CD14-positive monocyte (primary cell): ENCODE data around the gene PPP1R3C. TPM values are rescaled to one million over a fixed set of nuclear protein-coding genes. Genes with fewer than 3 reads are reported as not detected.

ENCODE experiments used
- DNase-seq, 3 donors: peaks; one replicate each; pipeline ENCODE4 v3.0.0-alpha.2; 2011 to 2022
- H2AFZ ChIP-seq: 2 replicates; pipeline ENCODE4 v1.6.0; 2012; ENCODE audit warnings: mild to moderate bottlenecking, low read depth, low read length, inconsistent platforms; ENCODE audit not compliant: insufficient read depth, poor library complexity, severe bottlenecking
- H3K27ac ChIP-seq, 2 donors: 1 replicate in 1 of 2; 2 replicates in 1 of 2; pipeline ENCODE4 v1.5.1; 2012 to 2013; ENCODE audit warnings: low read length in 2 of 2, control low read depth in 1 of 2, inconsistent platforms in 1 of 2, low read depth in 1 of 2, mild to moderate bottlenecking in 1 of 2
- H3K27me3 ChIP-seq, 2 donors: one replicate each; pipeline versions ENCODE4 v1.6.0 to v1.6.1; 2011 to 2013; ENCODE audit warnings: low read length in 2 of 2; ENCODE audit not compliant: control insufficient read depth in 2 of 2, insufficient read depth in 2 of 2
- H3K36me3 ChIP-seq, 2 donors: replicated peaks in 1 of 2; 1 replicate in 1 of 2; 2 replicates in 1 of 2; pipeline versions ENCODE4 v1.5.1 to v1.6.1; 2012 to 2013; ENCODE audit warnings: low read length in 2 of 2, control low read depth in 1 of 2, inconsistent platforms in 1 of 2, mild to moderate bottlenecking in 1 of 2; ENCODE audit not compliant: insufficient read depth in 2 of 2, control insufficient read depth in 1 of 2
- H3K4me1 ChIP-seq, 2 donors: 1 replicate in 1 of 2; 2 replicates in 1 of 2; pipeline versions ENCODE4 v1.5.1 to v1.6.1; 2012 to 2013; ENCODE audit warnings: low read length in 2 of 2, control low read depth in 1 of 2, inconsistent platforms in 1 of 2, mild to moderate bottlenecking in 1 of 2, moderate library complexity in 1 of 2; ENCODE audit not compliant: insufficient read depth in 2 of 2, control insufficient read depth in 1 of 2
- H3K4me2 ChIP-seq: replicated peaks from 2 replicates; pipeline ENCODE3; 2012; ENCODE audit warnings: low read length, moderate library complexity, mild to moderate bottlenecking; ENCODE audit not compliant: poor library complexity, severe bottlenecking; ENCODE audit errors: extremely low read depth
- H3K4me3 ChIP-seq, 3 experiments: fragments of 200-600 bp in 1 of 3; sonication (generic) in 1 of 3; replicated peaks in 1 of 3; 1 replicate in 2 of 3; 2 replicates in 1 of 3; pipeline ENCODE4 v1.5.1; 2011 to 2013; ENCODE audit warnings: low read length in 3 of 3, mild to moderate bottlenecking in 3 of 3, control low read depth in 2 of 3, low read depth in 2 of 3, inconsistent platforms in 1 of 3, moderate library complexity in 1 of 3
- H3K79me2 ChIP-seq: 2 replicates; pipeline ENCODE4 v1.6.0; 2012; ENCODE audit warnings: mild to moderate bottlenecking, control low read depth, inconsistent platforms, low read length, moderate library complexity; ENCODE audit not compliant: insufficient read depth
- H3K9ac ChIP-seq: 2 replicates; pipeline ENCODE4 v1.6.0; 2017; ENCODE audit warnings: low read length, mild to moderate bottlenecking; ENCODE audit not compliant: insufficient read depth, poor library complexity, severe bottlenecking
- H3K9me3 ChIP-seq, 2 donors: replicated peaks in 1 of 2; 1 replicate in 1 of 2; 2 replicates in 1 of 2; pipeline versions ENCODE4 v1.5.1 to v1.6.1; 2012 to 2013; ENCODE audit warnings: low read length in 2 of 2, control low read depth in 1 of 2; ENCODE audit not compliant: control insufficient read depth in 1 of 2, insufficient read depth in 1 of 2
- H4K20me1 ChIP-seq: 2 replicates; pipeline ENCODE4 v1.6.0; 2012; ENCODE audit warnings: mild to moderate bottlenecking, low read length, control low read depth, moderate library complexity; ENCODE audit not compliant: insufficient read depth
- H3K27ac Mint-ChIP-seq, 7 donors: one replicate each; pipeline ENCODE4 v1.8.0; 2020; ENCODE audit warnings: mild to moderate bottlenecking in 7 of 7, mixed read lengths in 7 of 7, moderate library complexity in 6 of 7, inconsistent platforms in 2 of 7
- H3K27me3 Mint-ChIP-seq, 3 donors: one replicate each; pipeline ENCODE4 v1.8.0; 2021 to 2022; ENCODE audit warnings: low read depth in 3 of 3, mild to moderate bottlenecking in 3 of 3, mixed read lengths in 3 of 3, moderate library complexity in 3 of 3, inconsistent platforms in 1 of 3
- H3K36me3 Mint-ChIP-seq, 2 donors: one replicate each; pipeline ENCODE4 v1.8.0; 2020; ENCODE audit warnings: mixed read lengths in 2 of 2, inconsistent platforms in 1 of 2, mild to moderate bottlenecking in 1 of 2
- H3K4me1 Mint-ChIP-seq: one replicate; pipeline ENCODE4 v1.8.0; 2020; ENCODE audit warnings: mild to moderate bottlenecking, mixed read lengths
- H3K4me3 Mint-ChIP-seq, 2 donors: one replicate each; pipeline ENCODE4 v1.8.0; 2020; ENCODE audit warnings: mild to moderate bottlenecking in 2 of 2, mixed read lengths in 2 of 2, moderate library complexity in 1 of 2
- H3K9me3 Mint-ChIP-seq, 7 donors: one replicate each; pipeline ENCODE4 v1.8.0; 2020 to 2022; ENCODE audit warnings: mixed read lengths in 7 of 7, mild to moderate bottlenecking in 6 of 7, moderate library complexity in 6 of 7, inconsistent platforms in 2 of 7
- WGBS: methylation state at CpG from one replicate; pipeline ENCODE4 v1.1.5; 2013; ENCODE audit warnings: missing lambda C conversion rate; ENCODE audit not compliant: insufficient coverage; 5-methylcytosine and 5-hydroxymethylcytosine counted together
- intact Hi-C, 2 donors: fragments of 100-400 bp; cut with micrococcal nuclease; formaldehyde crosslinking; loops; one replicate each; pipeline versions ENCODE4 v1.15.0 to v1.15.1; 2023
- polyA plus RNA-seq, 3 donors: library from polyadenylated mRNA; depleted of rRNA in 1 of 3; unstranded in 2 of 3; stranded (reverse) in 1 of 3; fragments of 300-500 nt in 2 of 3; fragments of >200 nt in 1 of 3; fragmentation: Illumina TruSeq in 2 of 3; gene quantifications; 1 replicate in 2 of 3; 2 replicates in 1 of 3; pipeline ENCODE4 v1.2.3, GENCODE V29; 2012 to 2021
- TF ChIP-seq, protein P1 (sequence below): fragments of 200-600 bp; IDR thresholded peaks from one replicate; pipeline ENCODE4 v1.8.0; 2022; ENCODE audit warnings: antibody characterized with exemption, mild to moderate bottlenecking

PPP1R3C gene
- polyA plus RNA-seq, 3 donors: not detected

DNA sequence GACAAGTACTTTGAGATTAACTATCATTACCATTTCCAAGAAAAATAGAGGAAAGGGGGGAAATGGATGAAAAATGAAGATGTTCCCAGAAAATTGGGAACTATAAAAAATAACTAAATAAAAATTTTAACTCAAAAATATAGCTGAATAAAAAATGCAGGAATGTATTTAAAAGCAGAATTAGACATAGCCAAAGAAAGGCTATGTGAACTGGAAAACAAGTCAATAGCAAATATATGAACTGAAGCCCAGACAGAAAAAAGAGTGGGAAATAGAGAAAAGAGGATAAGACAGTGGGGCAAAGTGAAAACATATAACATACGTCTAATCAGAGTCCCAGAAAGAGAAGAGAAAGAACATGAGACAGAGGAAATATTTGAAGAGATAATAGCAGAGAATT is 10.3 kb downstream of the PPP1R3C start:
- no peak overlapping the region for H3K27ac Mint-ChIP-seq
- no peak overlapping the region for H3K4me3 Mint-ChIP-seq
- no peak overlapping the region for H3K27ac ChIP-seq
- no peaks in the 10 kb centered on the region for H3K79me2 ChIP-seq
- H2AFZ ChIP-seq: no peak overlapping the region
- no peaks in the 10 kb centered on the region for H3K4me1 ChIP-seq
- H3K27me3 ChIP-seq: no peaks in the 10 kb centered on the region
- no CpG with 5 or more reads among the region's 1 CpG for WGBS
- H3K36me3 ChIP-seq: no peaks in the 10 kb centered on the region
- H3K4me2 ChIP-seq: no peak overlapping the region
- H3K36me3 Mint-ChIP-seq: no peaks in the 10 kb centered on the region
- H3K9me3 ChIP-seq: peaks cover 0 to 3% of the 10 kb centered on the region in 2 donors
- no peaks in the 10 kb centered on the region for H3K4me1 Mint-ChIP-seq
- H3K27me3 Mint-ChIP-seq: peaks cover 0 to 5% (median 0%) of the 10 kb centered on the region in 3 donors
- intact Hi-C loops: no loop called here
- H3K4me3 ChIP-seq: no peak overlapping the region
- TF ChIP-seq, protein P1, sequence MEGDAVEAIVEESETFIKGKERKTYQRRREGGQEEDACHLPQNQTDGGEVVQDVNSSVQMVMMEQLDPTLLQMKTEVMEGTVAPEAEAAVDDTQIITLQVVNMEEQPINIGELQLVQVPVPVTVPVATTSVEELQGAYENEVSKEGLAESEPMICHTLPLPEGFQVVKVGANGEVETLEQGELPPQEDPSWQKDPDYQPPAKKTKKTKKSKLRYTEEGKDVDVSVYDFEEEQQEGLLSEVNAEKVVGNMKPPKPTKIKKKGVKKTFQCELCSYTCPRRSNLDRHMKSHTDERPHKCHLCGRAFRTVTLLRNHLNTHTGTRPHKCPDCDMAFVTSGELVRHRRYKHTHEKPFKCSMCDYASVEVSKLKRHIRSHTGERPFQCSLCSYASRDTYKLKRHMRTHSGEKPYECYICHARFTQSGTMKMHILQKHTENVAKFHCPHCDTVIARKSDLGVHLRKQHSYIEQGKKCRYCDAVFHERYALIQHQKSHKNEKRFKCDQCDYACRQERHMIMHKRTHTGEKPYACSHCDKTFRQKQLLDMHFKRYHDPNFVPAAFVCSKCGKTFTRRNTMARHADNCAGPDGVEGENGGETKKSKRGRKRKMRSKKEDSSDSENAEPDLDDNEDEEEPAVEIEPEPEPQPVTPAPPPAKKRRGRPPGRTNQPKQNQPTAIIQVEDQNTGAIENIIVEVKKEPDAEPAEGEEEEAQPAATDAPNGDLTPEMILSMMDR: no peak
- no peak for DNase-seq
- no peak overlapping the region for H3K9ac ChIP-seq
- no peaks in the 10 kb centered on the region for H4K20me1 ChIP-seq
- peaks cover 0 to 8% (median 4%) of the 10 kb centered on the region in 7 donors for H3K9me3 Mint-ChIP-seq

DNA sequence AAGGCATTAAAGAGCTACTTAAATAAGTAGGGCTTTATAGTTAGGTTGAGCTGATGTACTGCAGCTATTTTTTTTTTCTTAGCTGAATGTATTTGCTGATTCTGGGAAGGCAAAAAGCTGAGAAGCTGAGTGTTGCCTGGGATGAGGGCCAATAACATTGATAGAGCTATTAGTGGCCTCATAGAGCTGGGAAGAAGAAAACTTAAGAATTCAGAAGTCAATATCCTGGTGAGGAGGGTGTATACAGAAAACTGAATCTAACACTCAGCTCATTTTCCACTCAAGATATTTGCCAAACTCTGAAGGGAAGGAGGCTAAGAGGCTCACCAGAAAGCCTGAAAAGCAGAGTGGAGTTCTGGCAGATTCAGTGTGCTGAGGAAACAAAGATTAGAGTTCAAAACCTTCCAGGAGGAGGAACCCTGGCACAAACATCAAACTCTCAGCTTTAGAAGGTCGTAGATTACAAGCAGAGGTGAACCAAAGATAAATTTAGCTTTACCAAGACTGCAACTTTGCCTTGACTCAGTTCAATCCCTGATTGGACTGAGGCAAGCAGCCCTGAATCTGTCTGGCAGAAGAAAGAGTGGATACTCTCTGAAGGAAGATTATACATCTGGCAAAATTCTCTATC is 11.3 kb downstream of the PPP1R3C start:
- H3K36me3 Mint-ChIP-seq: no peaks in the 10 kb centered on the region
- Histone ChIP-seq H3K79me2 (no peaks in the 10 kb centered on the region), H3K4me2 (no peak overlapping the region), H3K9ac (no peak overlapping the region), H3K27me3 (no peaks in the 10 kb centered on the region), H3K27ac (no peak overlapping the region), H3K9me3 (peaks cover 0 to 3% of the 10 kb centered on the region in 2 donors), H3K4me1 (no peaks in the 10 kb centered on the region), H3K36me3 (no peaks in the 10 kb centered on the region), H2AFZ (no peak overlapping the region), H4K20me1 (no peaks in the 10 kb centered on the region), H3K4me3 (no peak overlapping the region)
- H3K4me1 Mint-ChIP-seq: no peaks in the 10 kb centered on the region
- TF ChIP-seq, protein P1: no peak
- intact Hi-C loops: no loop called here
- peaks cover 0 to 4% (median 1%) of the 10 kb centered on the region in 3 donors for H3K27me3 Mint-ChIP-seq
- H3K27ac Mint-ChIP-seq: no peak overlapping the region
- no peak overlapping the region for H3K4me3 Mint-ChIP-seq
- whole genome bisulfite sequencing: no CpG with 5 or more reads among the region's 1 CpG
- DNase-seq: no peak
- peaks cover 0 to 8% (median 4%) of the 10 kb centered on the region in 7 donors for H3K9me3 Mint-ChIP-seq
